Adrenal gland (tissue), 12 donors: ENCODE data around the gene TERF2IP. TPM values are rescaled to one million over a fixed set of nuclear protein-coding genes. Genes with fewer than 3 reads are reported as not detected.

ENCODE experiments used
- DNase-seq, 7 donors: peaks; one replicate each; pipeline ENCODE4 v3.0.0-alpha.2; 2019 to 2020
- H3K27ac ChIP-seq, 5 donors: fragments of 200-600 bp; sonication (generic) in 4 of 5; 1 replicate in 3 of 5; 2 replicates in 2 of 5; pipeline versions ENCODE4 v1.5.1 to v1.8.0; 2016 to 2020; ENCODE audit warnings: mild to moderate bottlenecking in 1 of 5
- H3K27me3 ChIP-seq: fragments of 200-600 bp; 2 replicates; pipeline ENCODE4 v1.8.0; 2021
- H3K36me3 ChIP-seq, 2 donors: fragments of 200-600 bp; replicated peaks in 1 of 2; 1 replicate in 1 of 2; 2 replicates in 1 of 2; pipeline versions ENCODE4 v1.5.1 to v1.8.0; 2018 to 2022
- H3K4me1 ChIP-seq, 2 donors: fragments of 200-600 bp; replicated peaks in 1 of 2; 1 replicate in 1 of 2; 2 replicates in 1 of 2; pipeline versions ENCODE4 v1.5.1 to v1.8.0; 2018 to 2021
- H3K4me3 ChIP-seq, 4 donors: fragments of 200-600 bp; sonication (generic) in 3 of 4; one replicate each; pipeline ENCODE4 v1.5.1; 2016 to 2018
- H3K9me3 ChIP-seq, 3 donors: fragments of 200-600 bp; sonication (generic) in 1 of 3; replicated peaks in 1 of 3; 1 replicate in 2 of 3; 2 replicates in 1 of 3; pipeline versions ENCODE4 v1.5.1 to v1.8.0; 2016 to 2021
- POLR2A ChIP-seq, 2 donors: fragments of 450-650 bp; IDR thresholded peaks; one replicate each; pipeline ENCODE4 v1.6.1; 2017; ENCODE audit warnings: antibody characterized with exemption in 2 of 2, mild to moderate bottlenecking in 2 of 2, moderate library complexity in 1 of 2
- WGBS, 4 donors: extraction: QIAGEN DNeasy Blood & Tissue Kit in 2 of 4; methylation state at CpG; one replicate each; pipeline versions ENCODE4 v1.1.5 to v1.1.7; 2013 to 2017; 5-methylcytosine and 5-hydroxymethylcytosine counted together
- intact Hi-C, 2 donors: fragments of 100-400 bp; cut with DNase I; formaldehyde crosslinking; loops; one replicate each; pipeline versions ENCODE4 v1.14.1 to v1.15.0; 2022 to 2023
- polyA plus RNA-seq, 3 donors: library from polyadenylated mRNA; stranded (reverse); fragments of 200-250 nt in 2 of 3; fragments of 350-450 nt in 1 of 3; fragmentation: Illumina TruSeq in 1 of 3; extraction: RNeasy Lipid Tissue Mini Kit (QIAGEN cat#74804) in 1 of 3; gene quantifications; one replicate each; pipeline ENCODE4 v1.2.3, GENCODE V29; 2013 to 2014
- total RNA-seq, 9 donors: library from RNA; depleted of rRNA in 4 of 9; stranded (reverse); fragments of >200 nt in 4 of 9; fragments of 120-200 nt in 1 of 9; fragmentation: NEBNext Ultra II Directional in 1 of 9; extraction: Animal tissue kit (Norgen Biotek cat#: 25700) in 1 of 9; gene quantifications; one replicate each; pipeline versions ENCODE4 v1.1.0 to v1.2.4, GENCODE V29; 2013 to 2023
- TF ChIP-seq, protein P1 (sequence below), 6 experiments: fragments of 450-650 bp in 4 of 6; fragments of 200-600 bp in 2 of 6; sonication (generic) in 1 of 6; IDR thresholded peaks; 1 replicate in 5 of 6; 2 replicates in 1 of 6; pipeline versions ENCODE4 v1.5.1 to v1.8.0; 2016 to 2021; ENCODE audit warnings: antibody characterized with exemption in 6 of 6, mild to moderate bottlenecking in 2 of 6, moderate library complexity in 1 of 6
- donor health status: healthy with polysubstance abuse.
- donor health status: Bipolar disorder and iron deficiency.
- donor health status: DM: yes; HTN: yes; CAD: no.
- donor health status: DM: no; HTN: no; CAD: no.
- donor health status: DM: no; HTN: no; CAD: no.
- donor health status: DM: yes; HTN: yes; CAD: no.

Gene TERF2IP
- total and polyA plus RNA-seq, 12 donors, result 86.2 to 178 (median 107) TPM

GRCh38 chr16:75606507-75606906 lies 41.1 kb upstream of the TERF2IP start:
- intact Hi-C loops, result no loop called here
- DNase-seq, result no peak
- TF ChIP-seq POLR2A (IDR thresholded peaks at IDR 0.05), result no peak
- TF ChIP-seq, protein P1, sequence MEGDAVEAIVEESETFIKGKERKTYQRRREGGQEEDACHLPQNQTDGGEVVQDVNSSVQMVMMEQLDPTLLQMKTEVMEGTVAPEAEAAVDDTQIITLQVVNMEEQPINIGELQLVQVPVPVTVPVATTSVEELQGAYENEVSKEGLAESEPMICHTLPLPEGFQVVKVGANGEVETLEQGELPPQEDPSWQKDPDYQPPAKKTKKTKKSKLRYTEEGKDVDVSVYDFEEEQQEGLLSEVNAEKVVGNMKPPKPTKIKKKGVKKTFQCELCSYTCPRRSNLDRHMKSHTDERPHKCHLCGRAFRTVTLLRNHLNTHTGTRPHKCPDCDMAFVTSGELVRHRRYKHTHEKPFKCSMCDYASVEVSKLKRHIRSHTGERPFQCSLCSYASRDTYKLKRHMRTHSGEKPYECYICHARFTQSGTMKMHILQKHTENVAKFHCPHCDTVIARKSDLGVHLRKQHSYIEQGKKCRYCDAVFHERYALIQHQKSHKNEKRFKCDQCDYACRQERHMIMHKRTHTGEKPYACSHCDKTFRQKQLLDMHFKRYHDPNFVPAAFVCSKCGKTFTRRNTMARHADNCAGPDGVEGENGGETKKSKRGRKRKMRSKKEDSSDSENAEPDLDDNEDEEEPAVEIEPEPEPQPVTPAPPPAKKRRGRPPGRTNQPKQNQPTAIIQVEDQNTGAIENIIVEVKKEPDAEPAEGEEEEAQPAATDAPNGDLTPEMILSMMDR (IDR thresholded peaks at IDR 0.05), result no peak
- Histone ChIP-seq H3K36me3 (peaks cover 0 to 67% of the 10 kb centered on the region in 2 donors), H3K27ac (no peak overlapping the region), H3K27me3 (no peaks in the 10 kb centered on the region), H3K4me1 (no peaks in the 10 kb centered on the region), H3K4me3 (no peak overlapping the region), H3K9me3 (no peaks in the 10 kb centered on the region)
- 95 to 100% (median 98%) methylated on average over 1 of the region's 1 CpG for WGBS, 4 donors

DNA sequence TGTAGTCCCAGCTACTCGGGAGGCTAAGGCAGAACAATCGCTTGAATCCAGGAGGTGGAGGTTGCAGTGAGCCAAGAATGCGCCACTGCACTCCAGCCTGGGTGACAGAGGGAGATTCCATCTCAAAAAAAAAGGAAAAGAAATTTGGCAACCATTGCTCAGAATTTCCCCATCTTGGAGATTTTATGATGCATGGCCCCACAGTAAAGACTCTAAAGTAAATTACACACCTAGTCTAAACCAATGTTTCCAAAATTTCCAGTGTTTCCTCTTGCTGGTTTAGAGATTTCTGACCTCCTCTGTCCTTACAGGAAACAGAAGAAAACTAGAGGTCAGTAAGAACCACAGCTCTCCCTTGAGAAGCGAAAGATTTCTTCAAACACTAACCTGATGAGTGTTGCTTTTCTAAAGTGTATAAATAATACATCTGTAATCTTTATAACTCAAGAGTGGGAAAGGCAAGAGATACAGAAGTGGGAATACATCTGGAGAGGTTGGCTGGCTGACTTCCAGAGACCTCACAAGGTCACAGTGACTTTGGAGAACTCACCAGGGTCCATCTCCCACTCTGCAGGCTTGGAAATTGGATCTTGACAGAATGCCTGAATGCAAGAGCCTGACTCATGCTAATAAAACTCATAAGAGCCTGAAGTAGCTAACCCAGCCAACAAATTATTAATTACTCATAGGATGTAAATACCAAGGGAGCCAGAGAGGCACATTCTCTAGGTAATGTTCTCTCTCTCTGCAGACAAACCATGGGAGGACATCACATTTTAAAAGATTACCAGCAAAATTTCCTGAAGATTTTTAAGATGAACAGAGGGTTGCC lies 33.3 kb upstream of the TERF2IP start:
- no peaks in the 10 kb centered on the region for H3K27me3 ChIP-seq
- WGBS, 4 donors, result 93 to 97% (median 94%) methylated on average over 4 of the region's 4 CpGs
- intact Hi-C loops, result no loop called here
- no peak overlapping the region for H3K27ac ChIP-seq
- no peak overlapping the region for H3K4me3 ChIP-seq
- TF ChIP-seq POLR2A (IDR thresholded peaks at IDR 0.05), result no peak
- TF ChIP-seq, protein P1 (IDR thresholded peaks at IDR 0.05), result no peak
- H3K9me3 ChIP-seq, result no peaks in the 10 kb centered on the region
- H3K4me1 ChIP-seq, result no peaks in the 10 kb centered on the region
- H3K36me3 ChIP-seq, result peaks cover 0 to 75% of the 10 kb centered on the region in 2 donors
- no peak for DNase-seq

GRCh38 chr16:75615619-75616018 lies 32.0 kb upstream of the TERF2IP start:
- no peak for TF ChIP-seq POLR2A (IDR thresholded peaks at IDR 0.05)
- TF ChIP-seq, protein P1 (IDR thresholded peaks at IDR 0.05), result no peak
- peaks cover 0 to 69% of the 10 kb centered on the region in 2 donors for H3K36me3 ChIP-seq

DNA sequence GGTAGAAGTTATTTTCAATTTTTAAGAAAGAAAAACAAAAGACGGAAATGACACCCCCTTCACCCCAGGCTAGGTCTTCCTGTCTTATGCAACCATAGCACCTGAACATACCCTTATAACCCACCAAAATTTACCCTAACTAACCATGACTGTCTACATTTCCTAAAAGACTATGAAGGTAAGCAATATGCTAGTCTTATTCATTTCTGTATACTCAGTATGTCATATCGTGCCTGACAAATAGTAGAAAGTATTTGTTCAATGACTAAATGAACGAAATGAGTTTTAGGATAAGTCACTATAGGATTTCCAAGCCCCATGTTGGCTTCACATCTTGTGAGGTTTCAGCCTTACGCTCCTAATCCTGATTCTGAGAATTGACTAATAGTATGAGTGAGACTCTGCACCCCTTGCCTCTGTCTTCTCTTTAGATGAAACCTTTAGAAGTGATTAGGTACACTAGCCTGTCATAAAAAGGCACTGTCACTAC lies 31.0 kb upstream of the TERF2IP start:
- intact Hi-C loops, result no loop called here
- no peak for DNase-seq
- 89 to 93% (median 90%) methylated on average over 4 of the region's 4 CpGs for WGBS, 4 donors
- Histone ChIP-seq H3K36me3 (peaks cover 0 to 61% of the 10 kb centered on the region in 2 donors), H3K27ac (no peak overlapping the region), H3K4me3 (no peak overlapping the region), H3K4me1 (peaks cover 0 to 5% of the 10 kb centered on the region in 2 donors), H3K27me3 (no peaks in the 10 kb centered on the region), H3K9me3 (no peaks in the 10 kb centered on the region)
- TF ChIP-seq, protein P1 (IDR thresholded peaks at IDR 0.05), result no peak
- no peak for TF ChIP-seq POLR2A (IDR thresholded peaks at IDR 0.05)

More at GRCh38 chr16:75615619-75616018, 32.0 kb upstream of the TERF2IP start:
- Histone ChIP-seq H3K27ac (no peak overlapping the region), H3K27me3 (no peaks in the 10 kb centered on the region), H3K4me3 (no peak overlapping the region), H3K4me1 (no peaks in the 10 kb centered on the region), H3K9me3 (no peaks in the 10 kb centered on the region)
- WGBS, 4 donors, result 87 to 97% (median 93%) methylated on average over 2 of the region's 2 CpGs
- no peak for DNase-seq
- intact Hi-C loops, result no loop called here
